Peyer's patch (tissue), 4 donors: Measurements from ENCODE around the gene UBE3B. TPM values are rescaled to one million over a fixed set of nuclear protein-coding genes. Genes with fewer than 3 reads are reported as not detected.

Experiments
- DNase-seq, 3 donors: peaks; one replicate each; pipeline ENCODE4 v3.0.0-alpha.2; 2017 to 2019
- H3K27ac ChIP-seq, 4 donors: fragments of 200-600 bp; sonication (generic); one replicate each; pipeline ENCODE4 v1.5.1; 2016 to 2019
- H3K27me3 ChIP-seq, 2 donors: fragments of 200-600 bp; sonication (generic); one replicate each; pipeline ENCODE4 v1.5.1; 2019
- H3K36me3 ChIP-seq, 3 donors: fragments of 200-600 bp; sonication (generic); one replicate each; pipeline ENCODE4 v1.5.1; 2016 to 2019
- H3K4me1 ChIP-seq, 4 donors: fragments of 200-600 bp; sonication (generic); one replicate each; pipeline ENCODE4 v1.5.1; 2016 to 2019
- H3K4me3 ChIP-seq, 4 donors: fragments of 200-600 bp; sonication (generic); 1 replicate in 3 of 4; 2 replicates in 1 of 4; pipeline ENCODE4 v1.5.1; 2016 to 2019; ENCODE audit warnings: mild to moderate bottlenecking in 1 of 4
- H3K9me3 ChIP-seq, 4 donors: fragments of 200-600 bp; sonication (generic); one replicate each; pipeline ENCODE4 v1.5.1; 2016 to 2019; ENCODE audit warnings: mild to moderate bottlenecking in 1 of 4
- POLR2A ChIP-seq, 2 donors: fragments of 450-650 bp; IDR thresholded peaks; one replicate each; pipeline ENCODE4 v1.5.1; 2017; ENCODE audit warnings: antibody characterized with exemption in 2 of 2, mild to moderate bottlenecking in 2 of 2, moderate library complexity in 2 of 2
- total RNA-seq, 4 donors: library from RNA; depleted of rRNA; stranded (reverse); fragments of >200 nt; gene quantifications; one replicate each; pipeline ENCODE4 v1.1.0, GENCODE V29; 2016
- TF ChIP-seq, protein P1 (sequence below), 6 experiments: fragments of 450-650 bp in 4 of 6; fragments of 200-600 bp in 2 of 6; sonication (generic) in 1 of 6; IDR thresholded peaks; one replicate each; pipeline ENCODE4 v1.5.1; 2017 to 2019; ENCODE audit warnings: antibody characterized with exemption in 6 of 6, mild to moderate bottlenecking in 3 of 6, moderate library complexity in 1 of 6

UBE3B gene
- total RNA-seq, 4 donors from 2014 or later = 43.8 to 77.0 (median 57.3) TPM

DNA sequence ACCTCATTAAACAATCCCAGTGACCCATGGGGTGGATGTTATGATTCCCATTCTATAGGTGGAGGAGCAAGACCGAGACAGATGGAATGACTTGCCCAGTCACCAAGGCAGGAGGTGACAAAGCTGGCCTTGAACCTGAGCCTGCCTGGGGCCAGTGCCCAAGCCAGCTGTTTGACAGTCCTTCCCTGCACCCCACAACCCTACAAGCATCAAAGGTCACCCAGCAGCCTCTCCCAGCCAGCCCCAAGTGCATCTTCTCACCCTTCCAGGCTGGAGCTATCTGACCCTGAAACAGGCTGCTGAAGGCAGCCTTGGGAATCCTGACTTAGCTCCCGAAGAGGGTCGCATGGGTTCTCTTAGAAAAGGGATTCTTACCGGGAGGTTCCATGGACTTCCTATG lies 75.5 kb downstream of the UBE3B start:
- Histone ChIP-seq H3K27me3 (no peaks in the 10 kb centered on the region), H3K36me3 (peaks cover 0 to 8% (median 0%) of the 10 kb centered on the region in 3 donors), H3K4me3 (no peak overlapping the region), H3K9me3 (no peaks in the 10 kb centered on the region), H3K4me1 (peaks cover 0 to 2% (median 0%) of the 10 kb centered on the region in 4 donors), H3K27ac (no peak overlapping the region)
- TF ChIP-seq POLR2A (IDR thresholded peaks at IDR 0.05) = no peak
- TF ChIP-seq, protein P1, sequence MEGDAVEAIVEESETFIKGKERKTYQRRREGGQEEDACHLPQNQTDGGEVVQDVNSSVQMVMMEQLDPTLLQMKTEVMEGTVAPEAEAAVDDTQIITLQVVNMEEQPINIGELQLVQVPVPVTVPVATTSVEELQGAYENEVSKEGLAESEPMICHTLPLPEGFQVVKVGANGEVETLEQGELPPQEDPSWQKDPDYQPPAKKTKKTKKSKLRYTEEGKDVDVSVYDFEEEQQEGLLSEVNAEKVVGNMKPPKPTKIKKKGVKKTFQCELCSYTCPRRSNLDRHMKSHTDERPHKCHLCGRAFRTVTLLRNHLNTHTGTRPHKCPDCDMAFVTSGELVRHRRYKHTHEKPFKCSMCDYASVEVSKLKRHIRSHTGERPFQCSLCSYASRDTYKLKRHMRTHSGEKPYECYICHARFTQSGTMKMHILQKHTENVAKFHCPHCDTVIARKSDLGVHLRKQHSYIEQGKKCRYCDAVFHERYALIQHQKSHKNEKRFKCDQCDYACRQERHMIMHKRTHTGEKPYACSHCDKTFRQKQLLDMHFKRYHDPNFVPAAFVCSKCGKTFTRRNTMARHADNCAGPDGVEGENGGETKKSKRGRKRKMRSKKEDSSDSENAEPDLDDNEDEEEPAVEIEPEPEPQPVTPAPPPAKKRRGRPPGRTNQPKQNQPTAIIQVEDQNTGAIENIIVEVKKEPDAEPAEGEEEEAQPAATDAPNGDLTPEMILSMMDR (IDR thresholded peaks at IDR 0.05) = no peak
- no peak for DNase-seq

DNA sequence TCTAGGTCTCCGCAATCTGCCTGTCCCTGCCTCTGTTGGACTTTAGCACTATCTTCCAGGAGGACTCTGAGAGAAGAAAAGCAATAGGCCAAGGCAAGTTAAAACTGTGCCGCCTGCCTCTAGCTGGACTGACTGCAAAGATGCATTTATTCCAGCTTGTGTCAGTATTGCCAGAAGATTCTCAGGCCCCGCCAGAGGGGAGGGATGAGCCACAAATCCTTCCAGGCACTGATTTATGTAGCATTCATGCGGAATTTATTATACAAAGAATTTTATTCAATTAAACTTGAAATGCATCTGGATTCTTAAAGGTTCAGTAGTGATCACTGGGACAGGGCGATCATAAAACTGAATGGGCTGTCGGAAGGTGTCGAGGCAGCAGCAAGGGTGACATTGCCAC lies 76.0 kb downstream of the UBE3B start:
- no peaks in the 10 kb centered on the region for H3K9me3 ChIP-seq
- no peaks in the 10 kb centered on the region for H3K27me3 ChIP-seq
- peaks cover 0 to 8% (median 0%) of the 10 kb centered on the region in 3 donors for H3K36me3 ChIP-seq
- H3K4me1 ChIP-seq = peaks cover 0 to 8% (median 2%) of the 10 kb centered on the region in 4 donors
- DNase-seq = no peak
- no peak overlapping the region for H3K4me3 ChIP-seq
- TF ChIP-seq, protein P1 (IDR thresholded peaks at IDR 0.05) = no peak
- TF ChIP-seq POLR2A (IDR thresholded peaks at IDR 0.05) = no peak
- no peak overlapping the region for H3K27ac ChIP-seq

DNA sequence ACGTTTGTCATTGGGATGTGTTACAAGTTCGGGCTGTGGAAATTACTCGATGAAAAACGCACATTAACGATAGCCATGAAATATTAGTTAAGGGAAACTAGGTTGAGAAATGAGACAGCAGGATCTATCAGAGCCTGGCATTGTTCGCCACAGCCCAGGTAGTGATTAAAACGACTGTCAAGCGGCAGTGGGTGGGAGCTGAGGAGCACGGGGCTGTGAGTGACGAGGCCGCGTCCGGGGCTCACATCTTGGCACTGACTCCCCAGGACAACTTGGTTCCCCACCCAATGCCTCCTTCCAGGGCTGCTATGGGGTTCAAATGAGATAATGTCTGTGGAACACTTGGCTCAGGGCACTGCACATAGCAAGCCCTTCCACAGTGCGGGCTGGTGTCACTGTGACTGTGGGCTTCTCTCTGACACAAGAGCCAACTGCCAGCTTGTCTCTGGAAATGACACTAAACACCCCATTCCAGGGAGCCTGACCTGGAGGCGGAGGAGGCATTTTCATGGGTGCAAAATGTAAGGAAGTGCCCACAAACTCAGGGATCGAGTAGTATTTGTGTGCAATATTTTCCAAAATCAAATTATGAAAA lies 76.6 kb downstream of the UBE3B start:
- Histone ChIP-seq H3K9me3 (no peaks in the 10 kb centered on the region), H3K4me3 (no peak overlapping the region), H3K36me3 (peaks cover 0 to 8% (median 0%) of the 10 kb centered on the region in 3 donors), H3K4me1 (peaks cover 0 to 11% (median 2%) of the 10 kb centered on the region in 4 donors), H3K27me3 (no peaks in the 10 kb centered on the region), H3K27ac (no peak overlapping the region)
- no peak for DNase-seq
- TF ChIP-seq, protein P1 (IDR thresholded peaks at IDR 0.05) = no peak
- no peak for TF ChIP-seq POLR2A (IDR thresholded peaks at IDR 0.05)

DNA sequence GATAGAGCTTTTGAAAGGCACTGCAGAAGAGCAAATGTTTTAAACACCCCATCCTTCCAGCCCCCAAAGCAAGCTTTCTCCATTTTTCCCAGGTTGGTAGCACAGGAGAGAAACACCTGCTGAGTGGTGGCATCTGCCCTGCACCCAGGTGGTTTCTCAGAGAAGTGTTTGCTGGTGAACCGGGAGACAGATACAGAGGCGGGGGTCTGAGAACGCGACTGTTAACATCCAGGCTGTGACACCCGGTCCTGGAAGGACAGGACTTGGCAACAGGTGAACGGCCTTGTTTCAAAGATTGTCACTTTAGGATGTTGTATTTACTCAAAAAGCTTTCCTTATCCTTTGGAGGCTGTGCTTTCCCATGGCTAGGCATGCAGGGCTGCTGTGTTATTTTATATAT lies 77.3 kb downstream of the UBE3B start:
- Histone ChIP-seq H3K27ac (no peak overlapping the region), H3K27me3 (no peaks in the 10 kb centered on the region), H3K4me1 (peaks cover 0 to 11% (median 2%) of the 10 kb centered on the region in 4 donors), H3K36me3 (peaks cover 0 to 8% (median 0%) of the 10 kb centered on the region in 3 donors), H3K9me3 (no peaks in the 10 kb centered on the region), H3K4me3 (no peak overlapping the region)
- no peak for TF ChIP-seq POLR2A (IDR thresholded peaks at IDR 0.05)
- TF ChIP-seq, protein P1 (IDR thresholded peaks at IDR 0.05) = no peak
- no peak for DNase-seq

DNA sequence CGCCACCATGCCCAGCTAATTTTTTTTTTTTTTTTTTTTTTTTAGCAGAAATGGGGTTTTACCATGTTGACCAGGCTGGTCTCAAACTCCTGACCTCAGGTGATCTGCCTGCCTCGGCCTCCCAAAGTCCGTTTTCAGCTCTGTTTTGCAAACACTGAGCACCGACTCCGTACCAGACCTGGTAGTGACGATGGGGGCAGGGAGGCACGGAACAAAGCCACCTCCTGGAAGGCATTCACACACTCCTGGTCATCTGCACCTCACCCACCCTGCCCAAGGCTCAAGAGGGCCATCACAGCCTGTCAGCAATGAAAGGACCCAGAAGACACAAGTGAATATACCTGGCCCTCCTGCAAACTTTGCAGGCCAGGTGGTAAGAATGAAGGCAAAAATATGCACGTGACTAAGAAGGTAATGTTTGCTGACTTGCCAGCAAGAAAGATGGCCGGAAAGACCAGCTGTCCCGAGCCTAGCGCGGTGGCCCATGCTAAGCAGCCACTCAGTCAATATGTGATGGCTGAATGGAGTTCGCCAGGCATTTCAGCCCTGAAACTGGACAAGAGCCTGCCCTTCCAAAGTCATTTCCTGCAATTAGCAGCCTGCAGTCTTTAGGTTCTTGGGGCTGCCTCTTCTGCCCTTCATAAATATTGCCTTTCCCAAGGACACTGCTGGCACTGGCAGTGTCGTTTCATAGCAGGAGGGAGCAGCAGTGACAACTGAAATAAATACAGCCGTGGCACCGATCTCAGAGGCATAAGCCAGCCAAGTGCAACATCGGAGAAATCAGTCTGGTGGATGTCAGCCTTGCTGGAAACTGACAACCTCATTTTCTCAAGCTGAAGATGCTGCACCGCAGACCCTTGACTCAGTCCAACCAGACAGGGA lies 78.2 kb downstream of the UBE3B start:
- no peak for TF ChIP-seq POLR2A (IDR thresholded peaks at IDR 0.05)
- TF ChIP-seq, protein P1 (IDR thresholded peaks at IDR 0.05) = no peak
- Histone ChIP-seq H3K4me3 (no peak overlapping the region), H3K27me3 (no peaks in the 10 kb centered on the region), H3K36me3 (peaks cover 0 to 8% (median 0%) of the 10 kb centered on the region in 3 donors), H3K9me3 (no peaks in the 10 kb centered on the region), H3K27ac (no peak overlapping the region), H3K4me1 (peaks cover 0 to 11% (median 2%) of the 10 kb centered on the region in 4 donors)
- DNase-seq = no peak
